ENCODE measurements around the gene PPP1R15B.
A peak's percentile ranks its signal among the peaks of the same experiment; 100 is the strongest.

Gene PPP1R15B

DNA sequence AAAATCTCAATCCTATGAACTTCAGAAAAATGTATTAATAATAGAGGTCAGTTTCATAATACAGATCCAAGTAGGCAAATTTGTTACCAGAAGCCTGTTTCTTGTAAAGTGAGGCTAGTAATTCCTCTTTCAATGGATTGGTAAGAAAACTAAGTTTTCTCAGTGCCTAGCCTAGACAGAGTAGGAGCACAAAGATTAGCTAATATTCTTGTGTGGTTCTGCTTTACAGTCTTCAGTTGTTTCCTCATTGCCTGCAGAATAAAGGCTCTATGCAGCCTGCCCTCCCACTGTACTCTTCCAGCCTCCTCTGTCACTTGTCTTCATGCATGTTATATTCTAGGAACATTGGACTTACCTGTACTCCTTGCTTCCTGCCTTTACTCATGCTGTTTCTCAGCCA, 2.4 kb upstream of the PPP1R15B start:
- TF ChIP-seq, protein P1, sequence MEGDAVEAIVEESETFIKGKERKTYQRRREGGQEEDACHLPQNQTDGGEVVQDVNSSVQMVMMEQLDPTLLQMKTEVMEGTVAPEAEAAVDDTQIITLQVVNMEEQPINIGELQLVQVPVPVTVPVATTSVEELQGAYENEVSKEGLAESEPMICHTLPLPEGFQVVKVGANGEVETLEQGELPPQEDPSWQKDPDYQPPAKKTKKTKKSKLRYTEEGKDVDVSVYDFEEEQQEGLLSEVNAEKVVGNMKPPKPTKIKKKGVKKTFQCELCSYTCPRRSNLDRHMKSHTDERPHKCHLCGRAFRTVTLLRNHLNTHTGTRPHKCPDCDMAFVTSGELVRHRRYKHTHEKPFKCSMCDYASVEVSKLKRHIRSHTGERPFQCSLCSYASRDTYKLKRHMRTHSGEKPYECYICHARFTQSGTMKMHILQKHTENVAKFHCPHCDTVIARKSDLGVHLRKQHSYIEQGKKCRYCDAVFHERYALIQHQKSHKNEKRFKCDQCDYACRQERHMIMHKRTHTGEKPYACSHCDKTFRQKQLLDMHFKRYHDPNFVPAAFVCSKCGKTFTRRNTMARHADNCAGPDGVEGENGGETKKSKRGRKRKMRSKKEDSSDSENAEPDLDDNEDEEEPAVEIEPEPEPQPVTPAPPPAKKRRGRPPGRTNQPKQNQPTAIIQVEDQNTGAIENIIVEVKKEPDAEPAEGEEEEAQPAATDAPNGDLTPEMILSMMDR (conservative IDR thresholded peaks at IDR 0.05; ENCODE audit: low read depth, low read length) = no peak
- no peak overlapping the region for H3K4me3 ChIP-seq (ENCODE audit: low read depth, low read length)
- DNase-seq (ENCODE audit: low read depth) = no peak

DNA sequence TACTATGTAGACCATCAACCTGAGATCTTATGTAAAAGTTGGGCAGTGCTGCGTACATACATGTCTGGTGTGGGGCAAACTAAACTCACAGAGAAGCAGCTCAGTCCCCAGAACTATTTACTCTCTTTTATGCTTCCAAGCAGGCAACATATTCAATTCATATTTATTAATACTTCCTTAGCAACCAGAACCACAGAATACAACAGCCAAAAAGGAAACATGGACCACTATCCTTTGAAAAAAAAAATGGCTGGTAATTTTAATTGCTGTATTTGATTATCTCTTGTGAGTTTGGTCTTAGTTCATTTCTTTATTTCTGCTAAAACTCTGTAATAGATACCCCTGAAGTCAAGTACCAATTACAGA, 1.5 kb upstream of the PPP1R15B start:
- no peak overlapping the region for H3K4me3 ChIP-seq (ENCODE audit: low read depth, low read length)
- DNase-seq (ENCODE audit: low read depth) = no peak
- TF ChIP-seq, protein P1 (conservative IDR thresholded peaks at IDR 0.05; ENCODE audit: low read depth, low read length) = no peak

GRCh38 chr1:204410688-204411450, 748 bp downstream of the PPP1R15B start:
- DNase-seq (ENCODE audit: low read depth) = peak; percentile 60
- TF ChIP-seq, protein P1 (conservative IDR thresholded peaks at IDR 0.05; ENCODE audit: low read depth, low read length) = no peak
- H3K4me3 ChIP-seq (ENCODE audit: low read depth, low read length) = peak overlapping the region; percentile 88

GRCh38 chr1:204409836-204410687, 1.6 kb downstream of the PPP1R15B start:
- H3K4me3 ChIP-seq (ENCODE audit: low read depth, low read length) = peak overlapping the region; percentile 88
- no peak for DNase-seq (ENCODE audit: low read depth)
- TF ChIP-seq, protein P1 (conservative IDR thresholded peaks at IDR 0.05; ENCODE audit: low read depth, low read length) = no peak

DNA sequence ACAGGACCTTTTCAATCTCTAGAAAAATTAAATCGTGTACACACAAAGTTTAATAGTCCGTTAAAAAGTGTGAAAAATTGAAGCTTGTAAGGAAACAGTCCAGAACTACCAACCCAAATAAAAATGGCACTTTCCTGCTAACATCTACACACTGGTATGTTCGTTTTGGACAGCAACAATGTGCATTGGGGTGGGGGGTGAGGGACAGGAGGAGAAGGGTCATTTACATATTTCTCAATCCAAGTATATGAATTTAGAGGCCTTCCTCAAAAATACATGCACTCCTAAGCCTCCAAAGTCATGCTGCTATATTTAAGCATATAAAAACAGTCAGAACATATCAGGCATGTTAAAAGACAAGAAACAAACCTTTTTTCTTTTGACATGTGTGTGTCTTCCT, 2.5 kb downstream of the PPP1R15B start:
- DNase-seq (ENCODE audit: low read depth) = peak; percentile 29
- H3K4me3 ChIP-seq (ENCODE audit: low read depth, low read length) = peak overlapping the region; percentile 88
- TF ChIP-seq, protein P1 (conservative IDR thresholded peaks at IDR 0.05; ENCODE audit: low read depth, low read length) = no peak

DNA sequence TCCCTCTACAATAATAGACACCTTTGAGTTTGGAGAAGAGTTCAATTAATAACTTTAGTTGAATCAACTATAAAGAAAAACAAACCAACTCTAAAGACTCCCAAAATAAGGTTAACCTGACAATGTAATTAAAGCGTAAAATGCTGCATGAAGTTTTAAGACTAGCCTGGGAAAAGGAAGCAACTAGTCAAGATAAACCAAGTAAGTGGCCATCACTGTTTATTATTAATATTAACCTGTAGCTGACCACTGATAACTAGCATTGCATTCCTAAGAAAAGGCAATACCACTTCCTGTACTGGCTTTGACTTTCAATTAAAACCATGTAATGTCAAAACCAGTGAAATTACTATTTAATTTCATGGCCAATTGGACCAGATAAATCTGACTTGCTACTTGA, 3.0 kb downstream of the PPP1R15B start:
- peak overlapping the region; percentile 88 for H3K4me3 ChIP-seq (ENCODE audit: low read depth, low read length)
- TF ChIP-seq, protein P1 (conservative IDR thresholded peaks at IDR 0.05; ENCODE audit: low read depth, low read length) = no peak
- DNase-seq (ENCODE audit: low read depth) = no peak
